CD4-positive, alpha-beta T cell (primary cell): ENCODE measurements around the gene MBOAT7. TPM values are rescaled to one million over a fixed set of nuclear protein-coding genes. Genes with fewer than 3 reads are reported as not detected.
A peak's percentile ranks its signal among the peaks of the same experiment; 100 is the strongest.

Experiments used
- ATAC-seq: fragments of 200-7000 bp; cut with Tn5 transposase; one replicate; pipeline ENCODE4 v1.10.0; 2022; ENCODE audit warnings: mild to moderate bottlenecking; ENCODE audit not compliant: poor library complexity
- CTCF ChIA-PET: fragments of 350-600 bp; sonication (Branson Sonifier 250); formaldehyde crosslinking; loops from one replicate; lab custom pipeline; 2021; ENCODE audit warnings: antibody characterized with exemption, inconsistent platforms; lab: Charles Lee
- POLR2A ChIA-PET: fragments of 350-600 bp; sonication (Branson Sonifier 250); formaldehyde crosslinking; loops from one replicate; lab custom pipeline; 2021; ENCODE audit warnings: antibody characterized with exemption, inconsistent platforms; lab: Charles Lee
- DNase-seq, 14 experiments: peaks; one replicate each; pipeline ENCODE4 v3.0.0-alpha.2; 2013 to 2020; ENCODE audit warnings: mixed read lengths in 2 of 14
- H3K27ac ChIP-seq, 2 donors: one replicate each; pipeline versions ENCODE4 v1.5.1 to v1.7.0; 2013; ENCODE audit warnings: low read length in 2 of 2, low read depth in 1 of 2, mild to moderate bottlenecking in 1 of 2
- H3K27me3 ChIP-seq, 2 experiments: 1 replicate in 1 of 2; 2 replicates in 1 of 2; pipeline versions ENCODE4 v1.6.1 to v1.7.0; 2013; ENCODE audit warnings: low read length in 2 of 2, control low read depth in 1 of 2, mild to moderate bottlenecking in 1 of 2, moderate library complexity in 1 of 2; ENCODE audit not compliant: insufficient read depth in 2 of 2, control insufficient read depth in 1 of 2
- H3K36me3 ChIP-seq: one replicate; pipeline ENCODE4 v1.6.1; 2013; ENCODE audit warnings: low read length, control low read depth; ENCODE audit not compliant: insufficient read depth
- H3K4me1 ChIP-seq: one replicate; pipeline ENCODE4 v1.6.1; 2013; ENCODE audit warnings: low read length, control low read depth; ENCODE audit not compliant: insufficient read depth
- H3K4me3 ChIP-seq: one replicate; pipeline ENCODE4 v1.5.1; 2013; ENCODE audit warnings: mild to moderate bottlenecking, low read length, moderate library complexity
- H3K9me3 ChIP-seq, 2 experiments: 1 replicate in 1 of 2; 2 replicates in 1 of 2; pipeline versions ENCODE4 v1.6.1 to v1.7.0; 2013; ENCODE audit warnings: low read length in 2 of 2, mild to moderate bottlenecking in 2 of 2, control low read depth in 1 of 2, moderate library complexity in 1 of 2; ENCODE audit not compliant: control insufficient read depth in 1 of 2, insufficient read depth in 1 of 2
- H3K27ac Mint-ChIP-seq: one replicate; pipeline ENCODE4 v1.8.0; 2020; ENCODE audit warnings: mixed read lengths
- H3K27me3 Mint-ChIP-seq: one replicate; pipeline ENCODE4 v1.8.0; 2021; ENCODE audit warnings: mixed read lengths
- H3K36me3 Mint-ChIP-seq: one replicate; pipeline ENCODE4 v1.8.0; 2021; ENCODE audit warnings: low read depth, mixed read lengths
- H3K4me1 Mint-ChIP-seq: one replicate; pipeline ENCODE4 v1.8.0; 2021; ENCODE audit warnings: low read depth, mixed read lengths
- H3K4me3 Mint-ChIP-seq: one replicate; pipeline ENCODE4 v1.8.0; 2020; ENCODE audit warnings: mild to moderate bottlenecking, mixed read lengths
- H3K9me3 Mint-ChIP-seq: one replicate; pipeline ENCODE4 v1.8.0; 2020; ENCODE audit warnings: mixed read lengths
- intact Hi-C, 2 experiments: fragments of 100-400 bp; cut with DNase I in 1 of 2; cut with micrococcal nuclease in 1 of 2; formaldehyde crosslinking; loops; one replicate each; pipeline versions ENCODE4 v1.15.1 to v1.9.0; 2023 to 2025; cut with DNase I, micrococcal nuclease
- total RNA-seq, 174 experiments: library from RNA in 2 of 174; stranded (reverse) in 2 of 174; gene quantifications; one replicate each; pipeline ENCODE4 v1.2.3 and lab custom pipeline; 2021 to 2026
- TF ChIP-seq, protein P1 (sequence below): fragments of 200-600 bp; IDR thresholded peaks from one replicate; pipeline ENCODE4 v1.8.0; 2022; ENCODE audit warnings: antibody characterized with exemption, mild to moderate bottlenecking

MBOAT7 gene
- total RNA-seq, 2 experiments from 2014 or later = 13.7 to 18.0 TPM

DNA sequence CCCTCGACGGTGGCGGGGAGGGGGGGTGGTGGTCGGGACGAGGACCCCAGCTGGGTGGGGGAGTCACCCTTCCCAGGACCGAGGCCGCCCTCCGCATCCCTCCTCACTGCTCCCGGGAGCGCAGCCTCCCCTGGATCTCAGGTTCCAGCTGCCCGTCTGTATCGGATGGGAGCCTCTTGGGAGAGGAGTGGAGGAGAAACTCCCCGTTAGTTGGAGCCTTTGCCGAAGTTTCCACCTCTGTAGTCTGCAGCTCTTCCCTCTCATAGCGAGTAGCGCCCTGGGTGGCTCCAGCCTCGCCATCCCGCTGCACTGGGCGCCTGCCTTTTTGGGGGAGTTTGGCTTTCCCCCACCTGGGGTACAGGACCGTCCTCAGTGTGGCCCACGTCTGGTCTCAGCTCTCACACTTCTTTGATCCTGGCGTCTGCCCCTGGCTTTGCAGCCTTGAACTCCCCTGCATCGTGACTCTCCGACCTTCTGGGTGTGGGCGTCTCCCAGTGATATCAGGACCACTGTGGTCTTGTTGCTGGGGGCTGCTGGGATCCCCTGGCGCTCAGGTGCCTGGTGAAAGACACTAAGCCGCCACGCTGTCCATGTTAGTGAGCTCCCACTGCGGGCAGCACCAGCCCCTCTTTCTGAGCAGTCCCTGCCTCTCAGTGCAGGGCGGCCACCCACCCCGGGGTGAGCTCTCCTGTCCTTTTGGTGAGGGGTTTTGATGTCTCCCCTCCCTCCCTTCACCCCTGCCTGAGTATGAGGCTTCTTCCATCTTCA is 50.7 kb downstream of the MBOAT7 start:
- Mint-ChIP-seq H3K4me3 (peak overlapping the region; percentile 92), H3K4me1 (peaks cover 48% of the 10 kb centered on the region), H3K27ac (peak overlapping the region; percentile 79), H3K27me3 (no peaks in the 10 kb centered on the region), H3K9me3 (no peaks in the 10 kb centered on the region), H3K36me3 (peaks cover 38% of the 10 kb centered on the region)
- ChIA-PET CTCF (interaction anchor here (3.0 kb wide), 1 partner anchor 21 kb away, joined by 15 read pairs; the partner anchor contains the start of gene LENG1), POLR2A (interaction anchor here (0.8 to 6.0 kb wide), 6 partner anchors 9 to 1516 kb away, joined by 3 to 151 read pairs (median 67); partner anchors contain the start of genes LENG1, MBOAT7, PRPF31 and TFPT)
- Histone ChIP-seq H3K4me1 (peaks cover 44% of the 10 kb centered on the region), H3K4me3 (peak overlapping the region; percentile 69), H3K27me3 (no peaks in the 10 kb centered on the region), H3K9me3 (peaks cover 0 to 2% of the 10 kb centered on the region in 2 experiments), H3K27ac (peak overlapping the region; percentile 52 to 92), H3K36me3 (peaks cover 42% of the 10 kb centered on the region)
- TF ChIP-seq, protein P1, sequence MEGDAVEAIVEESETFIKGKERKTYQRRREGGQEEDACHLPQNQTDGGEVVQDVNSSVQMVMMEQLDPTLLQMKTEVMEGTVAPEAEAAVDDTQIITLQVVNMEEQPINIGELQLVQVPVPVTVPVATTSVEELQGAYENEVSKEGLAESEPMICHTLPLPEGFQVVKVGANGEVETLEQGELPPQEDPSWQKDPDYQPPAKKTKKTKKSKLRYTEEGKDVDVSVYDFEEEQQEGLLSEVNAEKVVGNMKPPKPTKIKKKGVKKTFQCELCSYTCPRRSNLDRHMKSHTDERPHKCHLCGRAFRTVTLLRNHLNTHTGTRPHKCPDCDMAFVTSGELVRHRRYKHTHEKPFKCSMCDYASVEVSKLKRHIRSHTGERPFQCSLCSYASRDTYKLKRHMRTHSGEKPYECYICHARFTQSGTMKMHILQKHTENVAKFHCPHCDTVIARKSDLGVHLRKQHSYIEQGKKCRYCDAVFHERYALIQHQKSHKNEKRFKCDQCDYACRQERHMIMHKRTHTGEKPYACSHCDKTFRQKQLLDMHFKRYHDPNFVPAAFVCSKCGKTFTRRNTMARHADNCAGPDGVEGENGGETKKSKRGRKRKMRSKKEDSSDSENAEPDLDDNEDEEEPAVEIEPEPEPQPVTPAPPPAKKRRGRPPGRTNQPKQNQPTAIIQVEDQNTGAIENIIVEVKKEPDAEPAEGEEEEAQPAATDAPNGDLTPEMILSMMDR = no peak
- ATAC-seq (no peak), DNase-seq (peak in 2 of 14 experiments; percentile 16 to 32)
- intact Hi-C loops = loop anchor here in 1 of 2 experiments (1.0 to 5.0 kb wide), 2 partner anchors 19 to 36 kb away; partner anchors contain the start of genes NDUFA3 and OSCAR

DNA sequence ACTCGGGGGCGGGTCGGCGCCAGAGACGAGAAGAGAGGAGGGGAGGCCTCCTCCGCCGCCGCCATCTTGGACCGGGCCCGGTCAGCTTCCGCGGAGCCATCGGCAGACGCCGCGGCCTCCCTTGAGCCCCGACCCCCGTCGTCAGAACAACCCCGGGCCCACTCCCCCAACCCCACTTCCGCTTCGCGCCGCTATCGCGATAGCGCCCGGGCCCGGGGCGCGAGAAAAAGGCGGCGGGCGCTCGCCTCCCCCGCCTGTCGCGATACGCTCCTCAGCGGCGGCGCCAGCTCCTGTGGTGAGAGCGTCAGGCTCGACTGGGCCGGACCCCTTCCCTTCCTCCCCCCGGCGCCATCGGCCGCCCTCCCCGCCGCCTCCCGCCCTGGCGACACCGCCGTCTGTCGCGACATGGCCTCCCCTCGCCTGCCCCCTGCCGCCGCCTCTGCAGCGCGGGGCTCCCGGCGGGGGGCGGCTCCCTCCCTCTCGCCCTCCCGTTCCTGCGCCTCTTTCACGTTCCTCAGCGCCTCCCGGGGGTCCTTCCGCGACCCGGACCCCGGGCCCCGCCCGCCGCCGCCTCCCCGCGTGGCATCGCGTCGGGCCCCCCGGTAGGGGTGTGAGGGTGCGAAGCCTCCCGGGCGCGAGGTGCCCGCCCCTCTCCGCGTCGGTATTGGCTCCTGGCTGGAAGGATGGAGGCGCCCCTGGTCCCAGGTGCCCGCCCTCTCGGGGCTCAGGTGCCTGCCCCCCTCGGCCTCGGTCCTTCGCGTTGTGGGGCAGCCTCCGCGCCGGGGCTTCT is 51.5 kb downstream of the MBOAT7 start, which contains the start of gene CNOT3:
Gene CNOT3 (plus strand): TSS at position 64 of the 790 bp plus-strand sequence. CDS start 5,217 bp downstream, outside the sequence.
- intact Hi-C loops = loop anchor here (1.0 to 5.0 kb wide), 4 partner anchors 21 to 52 kb away; partner anchors contain the start of genes LENG1 (in 1 of the 2), NDUFA3 (in 1 of the 2), OSCAR (in 1 of the 2) and PRPF31 (in 1 of the 2)
- peaks cover 48% of the 10 kb centered on the region for H3K4me1 Mint-ChIP-seq
- H3K9me3 ChIP-seq = peaks cover 0 to 7% of the 10 kb centered on the region in 2 experiments
- H3K36me3 ChIP-seq = peaks cover 34% of the 10 kb centered on the region
- ATAC-seq (no peak), DNase-seq (peak in 7 of 14 experiments; percentile 25 to 71 (median 39))
- POLR2A ChIA-PET = interaction anchor here (1.0 to 6.0 kb wide), 28 partner anchors 10 to 1983 kb away, joined by 3 to 151 read pairs (median 6); partner anchors contain the start of genes HSPBP1, LENG1, LENG8 and LENG9
- CTCF ChIA-PET = interaction anchor here (1.0 to 3.0 kb wide), 4 partner anchors 21 to 52 kb away, joined by 4 to 15 read pairs (median 5); partner anchors contain the start of genes LENG1, MBOAT7, PRPF31 and TFPT
- peak within 1 kb of the TSS; percentile 69 for H3K4me3 ChIP-seq
- H3K27ac Mint-ChIP-seq = peak within 1 kb of the TSS; percentile 79
- peak within 1 kb of the TSS; percentile 92 for H3K4me3 Mint-ChIP-seq
- peaks cover 48% of the 10 kb centered on the region for H3K4me1 ChIP-seq
- H3K9me3 Mint-ChIP-seq = no peaks in the 10 kb centered on the region
- H3K36me3 Mint-ChIP-seq = peaks cover 30% of the 10 kb centered on the region
- H3K27me3 ChIP-seq = no peaks in the 10 kb centered on the region
- H3K27me3 Mint-ChIP-seq = no peaks in the 10 kb centered on the region
- TF ChIP-seq, protein P1 = no peak
- peak within 1 kb of the TSS; percentile 82 to 92 for H3K27ac ChIP-seq
